IPS-15b (cell line): Measurements from ENCODE around the gene TALDO1.

Experiments
- H3K27me3 ChIP-seq: one replicate; pipeline ENCODE4 v1.6.1; 2013; ENCODE audit warnings: low read length; ENCODE audit not compliant: control insufficient read depth, insufficient read depth
- H3K36me3 ChIP-seq: one replicate; pipeline ENCODE4 v1.6.1; 2013; ENCODE audit warnings: low read length; ENCODE audit not compliant: control insufficient read depth, insufficient read depth
- H3K4me1 ChIP-seq: one replicate; pipeline ENCODE4 v1.6.1; 2013; ENCODE audit warnings: mild to moderate bottlenecking, low read length; ENCODE audit not compliant: control insufficient read depth, insufficient read depth
- H3K4me3 ChIP-seq: one replicate; pipeline ENCODE4 v1.5.1; 2013; ENCODE audit warnings: low read depth, low read length
- H3K9ac ChIP-seq: one replicate; pipeline ENCODE4 v1.6.1; 2013; ENCODE audit warnings: low read depth, mild to moderate bottlenecking, low read length
- H3K9me3 ChIP-seq: one replicate; pipeline ENCODE4 v1.6.1; 2013; ENCODE audit warnings: mild to moderate bottlenecking, low read length; ENCODE audit not compliant: control insufficient read depth, insufficient read depth

TALDO1 gene

DNA sequence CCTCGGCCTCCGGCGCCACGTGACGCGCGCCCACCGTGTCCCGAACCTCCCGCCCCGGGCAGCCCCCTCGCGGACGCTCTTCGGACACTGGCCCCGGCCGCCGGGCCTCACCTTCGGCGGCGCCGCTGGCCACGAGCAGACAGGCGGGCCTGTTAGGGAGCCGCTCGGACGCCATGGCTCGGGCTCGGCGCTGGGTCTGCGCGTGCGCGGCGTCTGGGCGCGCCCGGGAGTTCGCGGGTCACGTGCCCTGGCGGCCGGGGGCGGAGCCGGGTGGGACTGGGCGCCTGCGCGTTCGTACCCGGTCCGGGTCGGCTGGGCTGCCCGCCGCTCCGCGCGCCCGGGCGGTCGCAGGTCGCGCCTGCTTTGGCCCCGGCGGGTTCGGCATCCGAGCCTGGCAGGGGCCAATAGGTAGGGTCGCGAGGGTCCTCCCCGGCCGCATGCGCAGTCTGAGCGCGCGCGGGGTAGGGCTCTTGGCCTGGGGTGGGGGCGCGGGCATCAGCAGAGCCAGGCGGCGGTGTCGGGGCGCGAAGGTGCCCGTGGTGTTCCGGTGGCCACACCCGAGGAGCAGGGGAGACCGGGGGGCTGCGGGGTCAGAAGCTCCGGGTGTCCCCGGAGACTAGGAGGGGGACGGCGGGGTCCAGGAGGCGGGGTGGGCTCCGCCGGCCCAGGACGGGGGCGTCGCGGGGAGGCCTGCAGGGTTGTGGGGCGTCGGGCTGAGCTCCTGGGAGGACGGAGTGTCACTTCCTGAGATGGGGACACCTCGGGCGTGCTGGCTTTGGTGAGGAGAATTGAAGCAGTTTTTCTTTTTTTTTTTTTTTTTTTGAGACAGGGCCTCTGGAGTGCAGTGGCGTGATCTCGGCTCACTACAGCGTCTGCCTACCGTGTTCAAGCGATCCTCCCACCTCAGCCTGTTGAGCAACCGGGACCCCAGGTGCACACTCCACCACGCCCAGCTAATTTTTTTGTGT, 30.3 kb downstream of the TALDO1 start, which contains the start of gene GATD1:
Gene GATD1 (minus strand): TSS at position 200 of the 968 bp plus-strand sequence. CDS start 25 bp downstream, at position 175.
- Histone ChIP-seq H3K27me3 (no peaks in the 10 kb centered on the region), H3K9me3 (no peaks in the 10 kb centered on the region), H3K36me3 (peaks cover 18% of the 10 kb centered on the region), H3K4me1 (no peaks in the 10 kb centered on the region), H3K9ac (peak within 1 kb of the TSS; percentile 65), H3K4me3 (peak within 1 kb of the TSS; percentile 86)

DNA sequence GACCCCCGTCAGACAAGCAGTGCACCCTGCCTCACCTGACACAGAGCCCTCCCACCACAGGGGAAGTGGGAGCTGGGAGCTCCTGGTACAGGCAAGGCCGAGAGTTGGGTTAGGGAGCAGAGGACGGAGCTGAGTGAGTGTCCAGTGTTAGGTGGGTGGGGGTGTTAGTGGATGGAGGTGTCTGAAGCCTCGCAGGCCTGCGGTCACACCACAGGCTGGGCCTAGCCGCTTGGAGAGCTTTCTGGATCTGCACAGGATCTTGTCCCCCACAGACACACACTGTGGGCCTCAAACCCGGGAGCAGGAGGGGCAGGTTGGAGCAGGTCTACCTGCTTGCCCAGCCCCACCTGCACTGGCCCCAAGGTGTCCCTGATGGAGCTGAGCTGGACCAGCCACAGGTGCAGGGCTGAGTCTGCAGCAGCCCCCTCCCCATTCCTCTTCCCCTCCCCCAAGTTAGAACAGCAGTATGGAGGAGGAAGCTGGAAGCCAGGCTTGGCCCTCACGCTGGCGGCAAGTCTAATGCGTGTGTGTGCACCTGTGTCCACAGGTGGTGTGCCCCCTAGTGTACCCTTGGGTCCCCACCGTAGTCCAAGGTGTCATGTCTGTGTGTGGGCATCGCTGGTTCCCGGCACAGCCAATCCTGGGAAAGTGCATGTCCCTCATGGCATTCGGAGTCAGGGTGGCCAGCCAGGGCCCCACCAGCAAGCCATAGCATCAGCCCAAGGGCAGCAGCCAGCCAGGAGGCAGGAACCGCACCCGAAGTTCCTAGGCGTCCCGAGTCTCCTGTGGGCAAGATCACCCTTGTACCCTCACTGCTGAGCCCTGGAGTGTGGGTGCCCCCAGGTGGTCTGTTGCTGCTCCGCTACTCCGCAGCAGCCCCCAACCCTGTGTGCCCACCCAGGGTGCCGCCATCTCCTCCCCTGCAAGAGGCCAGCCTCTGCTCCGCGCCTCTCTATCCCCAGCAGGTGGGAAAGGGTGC, 32.0 kb downstream of the TALDO1 start:
- peaks cover 9% of the 10 kb centered on the region for H3K4me1 ChIP-seq
- H3K9ac ChIP-seq: no peak overlapping the region
- H3K9me3 ChIP-seq: no peaks in the 10 kb centered on the region
- no peaks in the 10 kb centered on the region for H3K27me3 ChIP-seq
- H3K4me3 ChIP-seq: no peak overlapping the region
- H3K36me3 ChIP-seq: peaks cover 8% of the 10 kb centered on the region

DNA sequence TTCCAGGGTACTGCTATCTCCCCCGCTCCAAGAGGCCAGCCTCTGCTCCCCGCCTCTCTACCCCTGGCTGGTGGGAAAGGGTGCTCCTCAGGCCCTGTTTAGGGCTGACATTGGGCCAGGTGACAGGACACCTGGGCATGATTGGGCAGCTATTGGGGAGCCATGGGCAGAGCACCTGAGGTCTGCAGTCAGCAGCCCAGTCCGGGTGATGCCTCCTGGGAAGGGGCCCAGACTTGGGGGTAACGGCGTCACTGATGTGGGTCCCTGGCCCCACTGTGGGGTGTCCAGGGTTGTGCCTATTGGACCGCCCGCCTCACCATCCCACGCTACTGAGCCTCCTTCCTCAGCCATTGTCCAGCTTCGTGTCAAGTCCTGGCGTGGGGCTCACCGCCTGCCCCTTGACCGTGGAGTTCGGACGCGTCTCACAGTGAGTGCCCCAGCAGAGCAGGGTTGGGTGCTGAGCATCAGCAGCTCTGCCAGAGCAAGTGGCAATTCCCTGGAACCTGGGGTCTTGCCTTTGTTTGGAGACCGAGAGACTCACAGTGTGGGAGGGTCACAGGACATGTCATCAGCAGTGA, 32.8 kb downstream of the TALDO1 start:
- Histone ChIP-seq H3K4me1 (peaks cover 9% of the 10 kb centered on the region), H3K27me3 (no peaks in the 10 kb centered on the region), H3K4me3 (no peak overlapping the region), H3K36me3 (peaks cover 8% of the 10 kb centered on the region), H3K9me3 (no peaks in the 10 kb centered on the region), H3K9ac (no peak overlapping the region)

DNA sequence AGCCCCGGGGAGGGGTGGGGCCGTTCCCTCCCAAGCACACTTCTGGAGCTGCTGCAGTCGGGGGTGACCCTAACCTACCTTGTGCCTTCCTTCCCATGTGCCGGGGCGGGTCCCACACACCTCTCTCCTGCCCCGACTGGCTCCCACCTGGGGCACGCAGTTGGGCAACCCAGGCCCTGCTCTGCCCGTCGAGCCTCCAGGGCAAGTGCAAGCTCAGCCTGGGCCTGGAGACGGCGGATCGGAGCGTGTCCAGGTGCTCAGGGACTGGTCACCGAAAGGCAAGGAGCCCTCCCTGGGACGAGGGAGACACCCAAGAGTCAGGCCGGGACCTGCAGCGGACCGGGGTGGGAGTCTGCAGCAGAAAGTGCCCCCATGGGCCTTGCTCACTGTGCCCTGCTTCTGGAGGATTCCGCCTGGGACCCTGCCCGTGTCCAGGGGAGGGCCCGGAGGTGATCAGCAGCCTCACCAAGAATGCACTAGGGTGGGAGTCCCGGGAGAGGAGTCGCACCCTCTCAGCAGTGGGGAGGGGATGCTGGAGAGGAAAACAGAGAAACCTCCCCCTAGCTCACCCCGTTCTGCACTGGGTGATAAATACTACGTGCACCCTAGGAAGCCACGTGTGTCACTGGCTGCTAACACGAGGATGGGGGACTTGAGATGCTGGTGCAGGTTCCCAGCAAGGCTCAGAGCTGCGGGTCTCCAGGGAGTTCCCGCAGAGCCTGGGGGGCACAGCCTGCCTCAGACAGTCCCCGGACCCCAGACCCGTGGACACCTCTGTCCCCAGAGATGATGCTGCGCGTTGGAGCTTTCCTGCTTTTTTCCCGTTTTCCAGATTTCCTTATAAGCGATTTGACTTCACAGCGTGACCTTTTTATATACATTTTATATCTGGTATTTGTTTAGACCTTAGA, 35.3 kb downstream of the TALDO1 start:
- H3K4me1 ChIP-seq: peaks cover 9% of the 10 kb centered on the region
- H3K9me3 ChIP-seq: no peaks in the 10 kb centered on the region
- peak overlapping the region; percentile 37 for H3K9ac ChIP-seq
- peaks cover 6% of the 10 kb centered on the region for H3K36me3 ChIP-seq
- H3K4me3 ChIP-seq: no peak overlapping the region
- no peaks in the 10 kb centered on the region for H3K27me3 ChIP-seq

DNA sequence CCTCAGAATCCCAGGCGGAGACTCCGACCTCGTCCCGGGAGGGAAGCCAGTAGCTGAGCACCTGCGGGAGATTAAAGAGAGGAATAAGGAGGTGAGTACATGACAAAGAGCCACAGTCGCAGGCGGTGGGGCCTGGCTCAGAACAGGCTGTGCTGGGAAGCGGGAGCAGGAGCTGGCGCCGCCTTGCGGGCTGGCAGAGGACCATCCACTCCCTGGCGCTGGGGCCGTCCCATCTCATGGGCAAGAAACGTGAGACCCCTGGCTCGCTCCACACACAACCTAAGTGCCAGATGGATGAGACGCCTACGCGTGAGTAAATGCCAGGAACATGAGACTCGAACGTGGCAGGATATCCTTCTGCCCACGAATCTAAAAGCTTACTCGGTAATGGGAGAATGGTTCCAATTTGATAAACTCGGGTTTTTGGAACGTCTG, 36.3 kb downstream of the TALDO1 start:
- Histone ChIP-seq H3K9ac (no peak overlapping the region), H3K9me3 (no peaks in the 10 kb centered on the region), H3K27me3 (no peaks in the 10 kb centered on the region), H3K4me3 (peak overlapping the region; percentile 13), H3K36me3 (peaks cover 6% of the 10 kb centered on the region), H3K4me1 (peaks cover 9% of the 10 kb centered on the region)

DNA sequence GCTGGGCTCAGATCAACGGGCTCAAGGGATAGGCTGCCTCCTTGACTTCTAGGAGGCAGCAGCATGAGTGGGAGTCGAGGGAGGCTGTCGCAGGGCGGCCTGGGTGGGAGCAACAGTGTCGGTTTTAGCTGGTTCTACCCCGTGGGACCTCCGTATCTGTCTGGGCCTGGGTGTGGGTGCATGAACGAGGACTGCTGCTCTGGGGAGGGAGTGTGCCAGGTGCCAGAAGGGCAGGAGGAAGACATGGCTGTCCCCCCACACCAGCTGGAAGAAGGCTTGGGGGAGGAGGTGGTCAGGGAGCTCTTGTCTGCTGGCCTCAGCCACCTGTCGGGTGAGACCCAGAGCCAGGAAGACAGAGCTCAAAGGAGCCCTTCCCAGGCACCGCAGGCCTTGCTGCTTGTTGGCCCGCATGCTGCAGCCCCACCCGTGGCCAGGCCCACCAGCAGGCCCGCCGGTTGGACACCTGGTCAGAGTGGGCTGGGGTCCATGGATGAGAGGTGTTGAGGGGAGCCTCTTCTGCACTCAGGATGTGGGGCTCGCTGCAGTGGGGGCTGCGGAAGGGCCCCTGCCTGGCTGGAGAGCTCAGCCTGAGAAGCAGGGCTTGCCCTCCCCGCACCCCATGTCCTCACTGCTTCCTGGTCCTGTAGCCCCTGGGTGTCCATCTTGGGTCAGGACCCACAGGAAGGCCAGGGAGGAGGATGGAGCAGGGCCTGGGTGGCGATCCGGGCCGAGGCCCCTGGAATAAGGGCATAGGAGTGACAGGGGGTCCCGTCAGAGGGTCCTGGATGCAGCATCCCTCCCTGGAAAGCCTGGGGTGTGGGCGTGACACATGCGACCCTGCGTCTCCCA, 39.2 kb downstream of the TALDO1 start:
- Histone ChIP-seq H3K4me3 (no peak overlapping the region), H3K36me3 (peaks cover 6% of the 10 kb centered on the region), H3K9ac (no peak overlapping the region), H3K4me1 (peaks cover 11% of the 10 kb centered on the region), H3K27me3 (no peaks in the 10 kb centered on the region), H3K9me3 (no peaks in the 10 kb centered on the region)

DNA sequence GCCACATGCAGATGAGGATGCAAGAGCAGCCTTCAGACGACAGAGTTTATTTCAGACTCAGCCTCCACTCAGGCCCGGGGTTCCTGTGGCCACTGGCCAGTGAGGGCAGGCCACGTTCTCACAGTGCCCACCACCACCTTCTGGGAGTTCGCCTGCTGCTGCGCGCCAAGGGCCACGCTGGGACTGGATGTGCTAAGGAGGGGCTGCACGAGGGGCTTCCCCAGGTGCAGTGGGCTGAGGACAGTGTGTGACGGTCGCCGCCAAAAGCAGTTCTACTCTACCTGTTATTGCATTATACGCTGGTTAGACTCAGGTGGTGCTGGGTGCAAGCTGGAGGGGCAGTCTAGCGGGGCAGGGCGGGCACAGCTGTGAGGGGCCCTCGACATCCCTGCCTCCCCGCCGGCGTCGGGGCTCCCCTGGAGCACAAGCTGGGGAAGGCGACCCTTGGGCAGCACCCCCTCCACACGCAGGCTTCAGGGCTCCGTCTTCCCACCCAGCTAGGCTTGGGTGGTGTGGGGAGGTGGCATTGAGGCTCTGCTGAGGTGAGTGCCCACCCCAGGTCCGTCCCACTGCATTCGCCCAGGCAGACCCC, 39.9 kb downstream of the TALDO1 start:
- Histone ChIP-seq H3K4me3 (no peak overlapping the region), H3K36me3 (peaks cover 10% of the 10 kb centered on the region), H3K9ac (no peak overlapping the region), H3K27me3 (no peaks in the 10 kb centered on the region), H3K9me3 (no peaks in the 10 kb centered on the region), H3K4me1 (peaks cover 11% of the 10 kb centered on the region)

DNA sequence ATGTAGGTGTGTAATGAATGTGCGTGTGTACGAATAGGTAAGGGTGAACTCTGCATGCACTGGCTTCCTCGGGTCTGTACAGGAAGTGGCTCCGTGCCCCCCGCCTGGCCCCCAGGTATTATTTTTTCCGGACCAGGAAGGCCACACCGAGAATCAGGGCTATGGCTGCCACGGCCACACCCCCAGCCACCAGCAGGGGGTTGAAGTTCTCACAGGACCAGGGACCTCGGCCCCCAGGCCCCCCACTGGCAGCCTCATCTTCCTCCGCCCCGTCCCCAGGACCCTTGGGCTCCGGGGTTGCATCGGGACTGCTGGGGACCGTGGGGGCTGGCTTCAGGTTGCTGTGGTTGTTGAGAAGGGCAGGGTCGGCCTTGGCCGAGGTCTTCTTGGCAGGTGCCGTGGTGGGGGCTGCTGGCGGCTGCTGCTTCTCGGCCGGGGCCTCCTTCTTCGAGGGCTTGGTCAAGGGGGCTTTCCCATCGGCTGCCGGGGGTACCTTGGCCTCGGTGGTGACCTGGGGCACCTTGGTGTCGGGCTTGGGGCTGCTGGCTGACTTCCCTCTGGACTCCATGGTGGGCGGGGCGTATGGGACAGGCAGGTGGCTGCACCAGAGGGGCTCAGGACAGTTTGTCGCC, 40.9 kb downstream of the TALDO1 start:
- no peaks in the 10 kb centered on the region for H3K9me3 ChIP-seq
- no peak overlapping the region for H3K4me3 ChIP-seq
- peaks cover 6% of the 10 kb centered on the region for H3K4me1 ChIP-seq
- peaks cover 16% of the 10 kb centered on the region for H3K36me3 ChIP-seq
- no peak overlapping the region for H3K9ac ChIP-seq
- no peaks in the 10 kb centered on the region for H3K27me3 ChIP-seq

DNA sequence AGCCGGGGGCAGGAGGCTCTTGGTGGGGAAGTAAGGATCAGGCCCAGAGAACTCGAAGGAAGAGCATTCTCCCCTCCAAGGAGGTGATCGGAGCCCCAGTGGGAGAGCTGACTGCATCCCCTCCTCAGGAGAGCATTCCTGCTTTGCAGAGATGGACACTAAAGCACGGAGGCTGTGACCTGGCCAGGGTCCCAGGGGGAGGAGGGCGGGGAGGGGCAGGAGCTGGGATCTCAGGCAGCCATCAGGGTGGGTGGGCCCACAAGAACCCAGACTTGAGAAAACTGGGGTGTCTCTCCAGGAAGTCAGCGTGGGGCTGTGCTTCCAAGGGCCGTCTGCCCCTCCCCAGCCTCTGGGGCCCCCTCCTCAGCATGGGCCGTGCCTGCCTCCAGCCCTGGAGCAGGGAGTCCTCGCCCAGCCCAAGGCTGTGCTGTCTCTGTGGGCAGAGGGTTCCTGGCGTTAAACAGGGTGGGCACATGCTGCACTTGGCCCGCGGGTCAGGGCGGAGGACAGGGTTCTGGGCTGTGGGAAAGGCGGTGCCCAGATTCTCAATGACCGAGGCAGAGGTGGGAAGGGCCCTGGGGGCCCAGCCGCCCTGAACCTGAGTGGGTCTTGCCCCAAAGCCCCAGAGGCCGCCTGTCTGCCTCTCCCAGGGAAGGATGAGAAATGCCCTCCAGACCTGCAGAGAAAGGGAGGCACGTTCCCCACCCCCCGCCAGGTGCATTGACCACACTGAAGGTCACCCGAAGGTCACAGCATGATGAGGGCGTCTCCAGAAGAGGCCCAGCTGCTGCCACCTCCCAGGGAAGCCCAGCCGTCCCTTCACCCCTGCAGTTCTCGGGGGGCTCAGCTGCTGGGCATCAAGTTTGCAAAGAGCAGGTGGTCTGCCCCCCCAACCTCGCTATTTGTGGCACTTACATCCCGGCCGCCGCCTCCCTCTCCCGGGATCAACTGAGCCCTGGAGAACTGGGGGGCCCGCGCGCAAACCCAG, 42.0 kb downstream of the TALDO1 start:
- Histone ChIP-seq H3K4me1 (peaks cover 2% of the 10 kb centered on the region), H3K9ac (peak overlapping the region; percentile 24), H3K4me3 (peak overlapping the region; percentile 35)

More for the DNA sequence above, 42.0 kb downstream of the TALDO1 start:
- Histone ChIP-seq H3K36me3 (peaks cover 27% of the 10 kb centered on the region), H3K9me3 (no peaks in the 10 kb centered on the region), H3K27me3 (no peaks in the 10 kb centered on the region)
